Upper lobe of left lung (tissue), 4 donors: ENCODE measurements around the gene TRPM7.

ENCODE experiments used
- POLR2A ChIP-seq, 4 donors: fragments of 450-650 bp; IDR thresholded peaks; one replicate each; pipeline ENCODE4 v1.5.1; 2016 to 2017; ENCODE audit warnings: antibody characterized with exemption in 4 of 4, mild to moderate bottlenecking in 2 of 4
- TF ChIP-seq, protein P1 (sequence below), 6 experiments: fragments of 450-650 bp in 4 of 6; fragments of 200-600 bp in 2 of 6; sonication (generic) in 2 of 6; IDR thresholded peaks; one replicate each; pipeline ENCODE4 v1.5.1; 2016 to 2019; ENCODE audit warnings: antibody characterized with exemption in 6 of 6

DNA sequence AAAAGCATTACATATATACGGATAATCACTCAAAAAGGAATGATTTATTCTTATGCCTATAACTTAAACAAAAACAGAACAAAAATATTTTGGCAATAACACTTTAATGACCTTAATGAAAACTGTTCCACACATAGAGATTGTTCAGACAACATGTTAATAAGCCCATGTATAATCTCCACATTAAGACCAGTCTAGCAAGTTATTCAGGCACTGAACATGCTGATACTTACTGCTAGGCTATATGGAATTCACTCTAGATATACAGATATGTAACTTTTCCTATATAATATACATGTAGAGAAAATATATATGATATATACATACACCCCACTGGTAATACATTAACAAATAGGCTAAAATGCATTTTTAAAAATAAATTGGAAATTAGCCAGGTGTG, 96.3 kb downstream of the TRPM7 start:
- TF ChIP-seq, protein P1, sequence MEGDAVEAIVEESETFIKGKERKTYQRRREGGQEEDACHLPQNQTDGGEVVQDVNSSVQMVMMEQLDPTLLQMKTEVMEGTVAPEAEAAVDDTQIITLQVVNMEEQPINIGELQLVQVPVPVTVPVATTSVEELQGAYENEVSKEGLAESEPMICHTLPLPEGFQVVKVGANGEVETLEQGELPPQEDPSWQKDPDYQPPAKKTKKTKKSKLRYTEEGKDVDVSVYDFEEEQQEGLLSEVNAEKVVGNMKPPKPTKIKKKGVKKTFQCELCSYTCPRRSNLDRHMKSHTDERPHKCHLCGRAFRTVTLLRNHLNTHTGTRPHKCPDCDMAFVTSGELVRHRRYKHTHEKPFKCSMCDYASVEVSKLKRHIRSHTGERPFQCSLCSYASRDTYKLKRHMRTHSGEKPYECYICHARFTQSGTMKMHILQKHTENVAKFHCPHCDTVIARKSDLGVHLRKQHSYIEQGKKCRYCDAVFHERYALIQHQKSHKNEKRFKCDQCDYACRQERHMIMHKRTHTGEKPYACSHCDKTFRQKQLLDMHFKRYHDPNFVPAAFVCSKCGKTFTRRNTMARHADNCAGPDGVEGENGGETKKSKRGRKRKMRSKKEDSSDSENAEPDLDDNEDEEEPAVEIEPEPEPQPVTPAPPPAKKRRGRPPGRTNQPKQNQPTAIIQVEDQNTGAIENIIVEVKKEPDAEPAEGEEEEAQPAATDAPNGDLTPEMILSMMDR (IDR thresholded peaks at IDR 0.05) = no peak
- TF ChIP-seq POLR2A (IDR thresholded peaks at IDR 0.05) = no peak
